ENCODE data around the gene DSCAML1. TPM values are rescaled to one million over a fixed set of nuclear protein-coding genes. Genes with fewer than 3 reads are reported as not detected.

DSCAML1 gene
- total RNA-seq, 1 donor from 2014 or later = 6.1 TPM

DNA sequence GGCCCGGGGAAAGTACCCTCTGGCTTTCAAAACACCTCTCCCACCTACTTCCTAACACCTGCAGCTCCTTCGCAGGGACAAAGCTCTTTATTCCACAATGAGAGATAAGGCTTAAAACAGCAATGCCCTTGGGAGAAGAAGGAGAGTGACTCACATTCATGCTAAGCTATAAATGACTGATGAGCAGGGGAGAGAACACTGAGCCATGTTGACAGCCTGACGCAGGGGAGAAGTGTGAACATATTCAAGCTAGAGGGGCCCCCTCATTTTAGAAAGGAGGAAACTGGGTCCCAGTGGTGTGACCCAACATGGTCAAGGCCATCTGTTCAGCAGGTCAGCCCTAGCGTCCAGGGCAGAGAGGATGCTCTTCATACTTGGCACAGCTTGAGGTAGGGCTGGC, 171.8 kb downstream of the DSCAML1 start:
- DNase-seq (ENCODE audit: low spot score in 2 of 2) (no peak), FAIRE-seq (no peak)

- FAIRE-seq (no peak), DNase-seq (ENCODE audit: low spot score in 2 of 2) (no peak)
Observed at GRCh38 chr11:117623831-117624271, 173.2 kb downstream of the DSCAML1 start.

DNA sequence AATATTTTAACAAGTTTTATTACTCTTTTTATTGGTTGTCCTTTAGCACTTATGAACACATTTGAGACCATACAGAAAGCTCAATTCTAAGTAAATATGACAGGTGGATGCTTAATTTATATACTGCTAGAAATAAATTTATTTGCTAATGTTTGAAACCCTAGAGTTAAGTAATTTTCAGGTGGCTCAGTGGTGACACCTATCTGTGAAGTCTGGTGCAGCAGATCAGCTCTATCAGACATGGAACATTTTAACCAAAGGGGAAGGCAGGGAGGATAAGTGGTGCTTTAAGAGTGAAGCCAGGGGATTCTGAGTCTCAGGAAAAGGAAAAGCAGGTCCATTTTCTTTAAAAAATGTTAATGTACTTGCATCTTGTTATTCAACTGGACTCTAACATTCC, 175.8 kb downstream of the DSCAML1 start:
- FAIRE-seq (no peak), DNase-seq (ENCODE audit: low spot score in 2 of 2) (no peak)

DNA sequence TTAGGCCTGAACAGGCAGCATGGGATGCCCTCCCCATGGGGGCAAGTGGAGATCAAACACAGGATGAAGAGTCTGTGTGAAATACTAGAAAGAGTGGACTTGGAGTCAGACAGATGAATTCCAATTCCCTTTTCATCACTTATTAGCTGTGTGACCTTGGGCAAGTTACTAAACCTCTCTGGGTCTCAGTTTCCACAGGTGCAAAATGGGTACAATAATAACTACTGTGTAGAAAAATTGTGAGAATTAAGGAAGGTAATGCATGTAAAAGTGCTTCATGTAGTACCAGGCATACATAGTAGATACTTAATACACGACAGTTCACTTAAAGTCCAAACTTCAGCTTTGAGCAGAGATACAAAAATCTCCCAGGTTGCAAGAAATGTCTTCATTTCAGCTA, 176.4 kb downstream of the DSCAML1 start:
- DNase-seq (ENCODE audit: low spot score in 2 of 2) = no peak
- FAIRE-seq = no peak

GRCh38 chr11:117620086-117620485, 176.9 kb downstream of the DSCAML1 start:
- DNase-seq (ENCODE audit: low spot score in 2 of 2) (no peak), FAIRE-seq (no peak)

DNA sequence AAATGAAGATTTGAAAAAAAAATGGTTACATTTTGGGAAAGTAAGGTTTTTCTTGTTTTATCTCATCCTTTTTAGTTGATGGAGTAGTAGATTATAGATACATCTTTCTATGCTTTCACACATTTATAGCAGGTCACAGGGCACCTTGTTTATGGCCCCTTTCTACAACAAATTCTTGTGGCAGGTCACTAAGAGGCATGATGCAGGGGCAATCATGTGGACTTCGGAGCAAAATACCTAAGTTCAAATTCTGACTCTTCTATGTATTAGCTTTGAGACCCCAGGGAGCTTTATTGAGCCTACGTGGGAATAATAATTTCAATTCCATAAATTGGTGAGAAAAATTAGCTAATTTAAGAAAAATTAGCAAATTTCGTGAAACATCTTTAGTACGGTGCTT, 177.4 kb downstream of the DSCAML1 start:
- FAIRE-seq (no peak), DNase-seq (ENCODE audit: low spot score in 2 of 2) (no peak)

- DNase-seq (ENCODE audit: low spot score in 2 of 2) (no peak), FAIRE-seq (no peak)
Observed at GRCh38 chr11:117618982-117619355, 178.0 kb downstream of the DSCAML1 start.

GRCh38 chr11:117618302-117618981, 178.6 kb downstream of the DSCAML1 start:
- no peak for FAIRE-seq

GRCh38 chr11:117616979-117617378, 180.0 kb downstream of the DSCAML1 start:
- DNase-seq (ENCODE audit: low spot score in 2 of 2) = no peak
- no peak for FAIRE-seq

More at GRCh38 chr11:117618302-117618981, 178.6 kb downstream of the DSCAML1 start:
- no peak for DNase-seq (ENCODE audit: low spot score in 2 of 2)

DNA sequence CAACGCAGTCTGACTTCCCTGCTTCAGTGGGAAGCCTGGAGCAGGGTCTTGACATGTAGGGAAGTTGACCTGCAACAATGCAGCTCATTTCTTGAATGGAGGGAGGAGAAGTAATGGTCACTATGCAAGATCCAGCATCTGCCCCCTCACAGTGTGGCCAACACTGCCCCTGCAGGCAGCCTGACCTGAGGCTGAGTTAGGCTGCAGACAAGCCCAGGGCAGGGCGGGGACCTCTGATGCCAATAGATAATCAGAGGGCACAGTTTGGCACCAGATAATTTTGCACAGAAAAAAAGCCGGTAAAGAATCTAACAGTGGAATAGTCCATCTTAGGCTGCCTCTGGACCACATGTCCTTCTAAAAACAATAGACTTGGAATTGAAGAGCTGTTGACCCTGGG, 182.3 kb downstream of the DSCAML1 start:
- no peak for FAIRE-seq
- no peak for DNase-seq (ENCODE audit: low spot score in 2 of 2)

- no peak for DNase-seq (ENCODE audit: low spot score in 2 of 2)
- no peak for FAIRE-seq
Observed at GRCh38 chr11:117613521-117613920, 183.5 kb downstream of the DSCAML1 start.

GRCh38 chr11:117612177-117612576, 184.8 kb downstream of the DSCAML1 start:
- DNase-seq (ENCODE audit: low spot score in 2 of 2) (no peak), FAIRE-seq (no peak)

DNA sequence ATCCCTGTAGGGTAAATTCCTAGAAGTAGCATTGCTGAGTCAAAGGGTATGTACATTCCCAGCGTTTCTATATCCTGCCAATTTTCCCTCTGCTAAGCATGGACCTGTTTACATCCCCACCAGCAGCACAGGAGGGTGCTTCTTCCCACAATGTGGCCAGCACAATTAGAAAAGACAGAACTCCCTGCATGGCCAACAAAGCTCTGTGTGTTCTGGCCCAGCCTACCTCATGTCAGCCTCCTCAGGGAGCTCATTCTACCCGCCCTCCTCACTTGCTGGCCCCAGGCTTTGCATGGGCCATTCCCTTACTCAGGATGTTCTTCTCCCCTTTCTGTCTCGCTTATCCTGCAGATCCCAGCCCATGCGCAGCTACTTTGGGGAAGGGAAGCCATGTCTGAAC, 186.1 kb downstream of the DSCAML1 start:
- FAIRE-seq (no peak), DNase-seq (ENCODE audit: low spot score in 2 of 2) (no peak)

DNA sequence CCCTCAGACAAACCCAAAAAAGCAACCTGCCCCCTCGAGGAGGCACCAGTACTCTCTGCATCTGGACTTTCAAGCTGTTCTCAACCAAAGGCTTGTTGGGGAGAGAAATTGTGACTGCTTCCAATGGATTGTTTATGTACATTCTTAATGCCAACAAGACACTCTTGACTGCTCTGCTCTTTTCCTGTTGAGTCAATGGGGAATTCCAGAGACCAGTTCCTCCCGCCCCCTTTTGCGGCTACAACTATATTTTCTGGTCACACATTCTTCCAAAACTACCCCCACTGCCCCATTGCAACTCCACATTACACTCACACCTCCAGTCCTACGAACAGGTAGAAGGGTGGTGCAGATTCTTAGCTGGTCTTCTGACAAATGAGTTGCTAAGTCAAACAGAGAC, 187.0 kb downstream of the DSCAML1 start:
- no peak for FAIRE-seq
- DNase-seq (ENCODE audit: low spot score in 2 of 2) = no peak

DNA sequence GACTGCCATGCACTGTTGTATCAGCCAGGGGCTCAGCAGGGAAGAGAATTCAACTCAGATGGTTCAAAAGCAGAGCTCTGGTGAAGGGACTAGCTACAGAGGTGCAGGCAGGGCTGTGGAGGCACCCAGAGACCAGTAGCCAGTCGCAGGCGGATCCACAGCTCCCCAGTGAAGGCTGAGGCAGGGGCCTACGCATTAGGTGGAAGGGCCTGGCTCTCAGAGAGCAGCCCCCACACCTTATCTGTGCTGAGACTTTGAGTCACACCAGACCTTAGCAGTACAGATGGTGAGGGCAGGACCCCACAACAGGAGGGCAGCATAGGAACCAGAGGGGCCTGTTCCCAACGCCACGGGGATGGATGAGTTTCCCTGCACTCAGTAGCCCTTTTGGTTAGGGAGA, 189.6 kb downstream of the DSCAML1 start:
- FAIRE-seq = no peak
- DNase-seq (ENCODE audit: low spot score in 2 of 2) = no peak

DNA sequence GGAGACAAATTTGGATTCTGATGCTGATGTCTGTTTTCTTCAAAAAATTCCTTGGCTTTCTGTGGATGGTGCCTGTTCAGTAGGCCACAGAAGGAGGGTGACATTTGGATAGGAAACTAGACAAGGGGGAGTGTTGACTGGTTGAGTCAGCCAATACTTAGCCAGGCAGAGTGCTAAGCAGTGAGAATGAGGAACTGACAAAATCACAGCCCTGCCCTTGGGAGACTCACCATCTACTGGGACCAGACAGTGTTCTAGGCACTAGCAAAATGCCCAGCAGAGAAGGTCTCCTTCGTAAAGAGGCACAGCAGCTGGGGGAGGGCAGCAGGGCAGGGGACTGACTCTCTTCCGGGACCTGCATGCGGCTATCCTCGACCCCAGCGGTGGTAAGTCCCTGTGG, 190.2 kb downstream of the DSCAML1 start:
- DNase-seq (ENCODE audit: low spot score in 2 of 2) = no peak

GRCh38 chr11:117606211-117606610, 190.8 kb downstream of the DSCAML1 start:
- no peak for DNase-seq (ENCODE audit: low spot score in 2 of 2)
- FAIRE-seq = no peak

More for the DNA sequence above, 190.2 kb downstream of the DSCAML1 start:
- no peak for FAIRE-seq

GRCh38 chr11:117605331-117605730, 191.7 kb downstream of the DSCAML1 start:
- FAIRE-seq (no peak), DNase-seq (ENCODE audit: low spot score in 2 of 2) (no peak)

DNA sequence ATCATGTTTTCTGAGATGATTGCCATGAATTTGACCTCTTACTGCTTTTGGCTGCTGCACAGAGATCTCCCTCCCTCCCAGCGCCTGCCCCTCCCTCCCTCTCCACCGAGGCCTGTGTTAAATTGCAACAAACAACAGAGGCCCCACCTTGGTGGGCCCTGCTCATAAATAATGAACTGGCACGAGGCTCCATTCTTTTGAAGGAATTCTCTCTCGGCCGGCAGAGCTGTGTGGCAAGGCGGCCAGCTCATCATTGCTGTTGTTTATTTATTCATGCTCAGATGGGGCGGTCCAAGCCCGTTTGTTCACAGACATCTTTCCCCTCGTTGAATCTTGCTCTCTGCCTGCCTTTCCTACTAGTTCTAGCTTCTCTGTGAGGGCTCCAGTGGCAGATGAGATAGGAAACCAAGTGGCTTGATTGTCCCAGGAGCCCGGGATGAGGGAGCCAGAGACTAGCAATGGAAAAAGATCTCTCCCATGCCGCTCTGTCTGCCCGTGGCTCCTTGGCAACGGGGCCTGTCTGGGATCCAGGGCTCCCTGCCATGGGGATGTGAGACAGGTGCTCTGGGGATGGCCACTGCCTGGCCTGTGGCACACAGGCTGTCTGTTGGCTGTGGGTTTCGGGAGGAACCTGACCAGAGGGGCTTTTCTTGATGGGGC, 192.6 kb downstream of the DSCAML1 start:
- FAIRE-seq = no peak
- no peak for DNase-seq (ENCODE audit: low spot score in 2 of 2)

DNA sequence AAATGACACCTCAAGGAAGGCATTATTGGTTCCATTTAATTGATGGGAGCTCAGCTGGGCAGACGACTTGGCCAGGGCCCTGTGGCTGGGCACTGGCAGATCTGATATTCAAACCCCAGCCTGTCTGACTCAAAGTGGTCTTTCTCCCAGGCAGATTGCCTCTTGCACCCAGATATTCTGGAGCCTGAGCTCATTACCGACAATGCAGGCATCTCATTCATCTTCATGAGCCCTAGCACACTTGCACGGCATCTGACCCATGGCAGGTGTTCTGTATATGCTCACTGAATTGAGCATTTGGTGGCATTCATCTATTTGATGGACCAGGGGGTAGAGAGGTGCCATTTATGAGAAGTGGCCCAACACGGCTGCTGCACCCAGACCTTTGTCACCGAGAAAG, 193.1 kb downstream of the DSCAML1 start:
- no peak for FAIRE-seq
- no peak for DNase-seq (ENCODE audit: low spot score in 2 of 2)

DNA sequence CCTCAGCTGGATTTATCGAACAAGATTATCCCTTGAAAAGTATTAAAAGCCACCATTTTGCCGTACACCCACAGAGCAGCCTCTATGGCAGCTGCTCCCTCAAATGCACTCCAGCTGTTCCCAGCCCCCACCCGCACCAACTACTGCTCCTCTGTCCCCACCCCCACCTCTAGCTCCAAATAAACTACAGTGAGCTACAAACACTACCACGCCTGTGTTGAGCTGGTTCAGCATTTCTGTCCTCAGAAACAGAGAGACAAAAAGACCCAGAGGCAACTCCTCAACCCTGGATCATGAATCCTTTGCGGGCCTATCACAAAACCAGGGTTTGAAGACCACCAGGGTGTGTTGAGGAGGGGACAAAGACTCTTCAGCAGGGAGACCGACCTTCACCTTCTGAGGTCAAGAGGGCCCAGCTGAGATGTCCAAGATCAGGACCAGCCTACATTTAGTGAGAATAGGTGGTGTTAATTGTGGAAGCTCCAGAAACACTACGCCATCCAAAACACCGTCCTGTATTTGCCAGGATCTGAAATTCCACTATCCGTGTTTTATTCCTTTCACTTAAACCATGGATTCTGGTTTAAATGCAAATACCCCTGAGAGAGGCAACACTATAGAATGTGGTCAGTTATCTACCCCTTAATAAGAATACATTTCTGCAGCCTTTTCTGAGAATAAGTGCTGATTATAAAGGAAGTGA, 195.9 kb downstream of the DSCAML1 start:
- FAIRE-seq (no peak), DNase-seq (ENCODE audit: low spot score in 2 of 2) (no peak)
